ENCODE results near the gene PDCD2L. TPM values are rescaled to one million over a fixed set of nuclear protein-coding genes. Genes with fewer than 3 reads are reported as not detected.

The PDCD2L gene
- total RNA-seq, 1 experiment from 2014 or later: 33.2 TPM

- H3K4me1 ChIP-seq: no peaks in the 10 kb centered on the region
- Mint-ChIP-seq H3K4me1 (ENCODE audit: low read depth, unreplicated experiment) (no peaks in the 10 kb centered on the region), H3K9me3 (ENCODE audit: unreplicated experiment) (no peaks in the 10 kb centered on the region), H3K4me3 (ENCODE audit: unreplicated experiment) (no peak overlapping the region), H3K27ac (ENCODE audit: unreplicated experiment) (no peak overlapping the region), H3K27me3 (ENCODE audit: insufficient read depth, unreplicated experiment) (no peaks in the 10 kb centered on the region), H3K36me3 (ENCODE audit: insufficient read depth, unreplicated experiment) (peaks cover 71% of the 10 kb centered on the region)
- H3K9me3 ChIP-seq: no peaks in the 10 kb centered on the region
- CTCF ChIA-PET: interaction anchor here (0.7 kb wide), 1 partner anchor 532 kb away, joined by 3 read pairs; no protein-coding TSS in a partner anchor
- no peaks in the 10 kb centered on the region for H3K27me3 ChIP-seq (replicated peaks; ENCODE audit: control insufficient read depth, insufficient read depth, low read length)
- DNase-seq: no peak
- BruUV-seq (replicated peaks): no TSS peak
- H3K36me3 ChIP-seq (ENCODE audit: control insufficient read depth, insufficient read depth, low read length): no peaks in the 10 kb centered on the region
- no peak for TF ChIP-seq CTCF (IDR thresholded peaks at IDR 0.05; ENCODE audit: insufficient read depth in 1 of 2, low read depth in 1 of 2, low read length in 1 of 2, severe bottlenecking in 1 of 2, unreplicated experiment in 1 of 2)
- no peak overlapping the region for H3K4me3 ChIP-seq (ENCODE audit: low read depth, low read length)
- POLR2A ChIA-PET: no interaction called here
- intact Hi-C loops (cut with micrococcal nuclease; ENCODE audit: unreplicated experiment): no loop called here
These were observed 70.2 kb downstream of the PDCD2L start for GRCh38 chr19:34474233-34474989.

- ChIA-PET CTCF (no interaction called here), POLR2A (interaction anchor here (0.7 kb wide), 1 partner anchor 37 kb away, joined by 3 read pairs; no protein-coding TSS in a partner anchor)
- no peak for DNase-seq
- Mint-ChIP-seq H3K36me3 (ENCODE audit: insufficient read depth, unreplicated experiment) (peaks cover 62% of the 10 kb centered on the region), H3K27ac (ENCODE audit: unreplicated experiment) (no peak overlapping the region), H3K9me3 (ENCODE audit: unreplicated experiment) (no peaks in the 10 kb centered on the region), H3K4me3 (ENCODE audit: unreplicated experiment) (no peak overlapping the region), H3K27me3 (ENCODE audit: insufficient read depth, unreplicated experiment) (no peaks in the 10 kb centered on the region), H3K4me1 (ENCODE audit: low read depth, unreplicated experiment) (no peaks in the 10 kb centered on the region)
- no peaks in the 10 kb centered on the region for H3K36me3 ChIP-seq (ENCODE audit: control insufficient read depth, insufficient read depth, low read length)
- no peaks in the 10 kb centered on the region for H3K9me3 ChIP-seq
- no peaks in the 10 kb centered on the region for H3K27me3 ChIP-seq (replicated peaks; ENCODE audit: control insufficient read depth, insufficient read depth, low read length)
- intact Hi-C loops (cut with micrococcal nuclease; ENCODE audit: unreplicated experiment): no loop called here
- H3K4me1 ChIP-seq: no peaks in the 10 kb centered on the region
- no peak for TF ChIP-seq CTCF (IDR thresholded peaks at IDR 0.05; ENCODE audit: insufficient read depth in 1 of 2, low read depth in 1 of 2, low read length in 1 of 2, severe bottlenecking in 1 of 2, unreplicated experiment in 1 of 2)
- H3K4me3 ChIP-seq (ENCODE audit: low read depth, low read length): no peak overlapping the region
- BruUV-seq (replicated peaks): no TSS peak
These were observed 71.1 kb downstream of the PDCD2L start for GRCh38 chr19:34475026-34475974.

Other genes starting within 250 kb of the PDCD2L start
- 228 and 233 TPM in 2 replicates for gene LSM14A, start 231.9 kb upstream of the PDCD2L start, total RNA-seq (2022)
- gene GARRE1, start 149.8 kb upstream of the PDCD2L start, total RNA-seq (2022): 20.2 and 20.7 TPM in 2 replicates
- 329 and 381 TPM in 2 replicates for gene GPI, start 39.2 kb upstream of the PDCD2L start, total RNA-seq (2022)
- 180 and 201 TPM in 2 replicates for gene UBA2, start 24.0 kb downstream of the PDCD2L start, total RNA-seq (2022)
- gene WTIP, start 77.4 kb downstream of the PDCD2L start, total RNA-seq (2022): 53.3 and 58.0 TPM in 2 replicates